NCI-H82 treated with DMSO at 0.1 percent for 48 hours (cell line): ENCODE measurements around the gene TRABD2A.
"Not testable (repeated sequence)": the region's sequence is repeated elsewhere in the genome, so short reads cannot be mapped to it uniquely, and the experiment has no call there.

Experiments
- DNase-seq: peaks from one replicate; lab custom pipeline; 2025; ENCODE audit not compliant: unreplicated experiment; lab: John Stamatoyannopoulos, UW

The TRABD2A gene

GRCh38 chr2:84882414-84882738 lies 1.5 kb upstream of the TRABD2A start:
- no peak for DNase-seq

GRCh38 chr2:84881581-84882413 lies 913 bp upstream of the TRABD2A start:
- DNase-seq: no peak

- no peak for DNase-seq
Observed at GRCh38 chr2:84880395-84880644, 564 bp downstream of the TRABD2A start.

- DNase-seq: no peak
Observed at GRCh38 chr2:84879584-84880394, 1.1 kb downstream of the TRABD2A start.

GRCh38 chr2:84878896-84879583 lies 1.8 kb downstream of the TRABD2A start:
- DNase-seq: no peak

GRCh38 chr2:84878459-84878858 lies 2.4 kb downstream of the TRABD2A start:
- DNase-seq: no peak

- no peak for DNase-seq
Observed at GRCh38 chr2:84876369-84876768, 4.5 kb downstream of the TRABD2A start.

- not testable (repeated sequence) for DNase-seq
Observed at GRCh38 chr2:84875619-84876018, 5.3 kb downstream of the TRABD2A start.

- no peak for DNase-seq
Observed at GRCh38 chr2:84875213-84875560, 5.7 kb downstream of the TRABD2A start.

- DNase-seq: no peak
Observed at GRCh38 chr2:84874381-84875212, 6.3 kb downstream of the TRABD2A start.

- no peak for DNase-seq
Observed at GRCh38 chr2:84873350-84873749, 7.5 kb downstream of the TRABD2A start.

GRCh38 chr2:84872691-84873090 lies 8.2 kb downstream of the TRABD2A start:
- DNase-seq: not testable (repeated sequence)

- DNase-seq: no peak
Observed at GRCh38 chr2:84870306-84870705, 10.6 kb downstream of the TRABD2A start.

GRCh38 chr2:84868327-84868726 lies 12.6 kb downstream of the TRABD2A start:
- not testable (repeated sequence) for DNase-seq

GRCh38 chr2:84866122-84866521 lies 14.8 kb downstream of the TRABD2A start:
- DNase-seq: no peak

- no peak for DNase-seq
Observed at GRCh38 chr2:84865181-84865783, 15.6 kb downstream of the TRABD2A start.

- DNase-seq: no peak
Observed at GRCh38 chr2:84862006-84862405, 18.9 kb downstream of the TRABD2A start.

GRCh38 chr2:84861539-84861938 lies 19.3 kb downstream of the TRABD2A start:
- no peak for DNase-seq

- DNase-seq: no peak
Observed at GRCh38 chr2:84858937-84859336, 21.9 kb downstream of the TRABD2A start.

- DNase-seq: no peak
Observed at GRCh38 chr2:84858123-84858522, 22.8 kb downstream of the TRABD2A start.

GRCh38 chr2:84857566-84857965 lies 23.3 kb downstream of the TRABD2A start:
- no peak for DNase-seq
